H9 (cell line): ENCODE data around the gene SPINT2. TPM values are rescaled to one million over a fixed set of nuclear protein-coding genes. Genes with fewer than 3 reads are reported as not detected.

Source experiments
- DNase-seq: peaks from one replicate; pipeline ENCODE4 v3.0.0-alpha.2; 2017
- H2AFZ ChIP-seq: one replicate; pipeline ENCODE4 v1.6.1; 2013; ENCODE audit warnings: mild to moderate bottlenecking, low read length, control low read depth, moderate library complexity
- H2AK5ac ChIP-seq: 2 replicates; pipeline ENCODE4 v1.6.1; 2013; ENCODE audit warnings: low read length, control low read depth, mixed read lengths; ENCODE audit not compliant: insufficient read length
- H2BK120ac ChIP-seq: one replicate; pipeline ENCODE4 v1.6.1; 2013; ENCODE audit warnings: low read depth, mild to moderate bottlenecking, low read length, control low read depth, inconsistent platforms; ENCODE audit not compliant: poor library complexity, severe bottlenecking
- H2BK12ac ChIP-seq: 2 replicates; pipeline ENCODE4 v1.6.1; 2013; ENCODE audit warnings: low read length, control low read depth, mixed read lengths, low read depth; ENCODE audit not compliant: insufficient read length
- H2BK15ac ChIP-seq: 2 replicates; pipeline ENCODE4 v1.6.1; 2013; ENCODE audit warnings: low read depth, low read length, control low read depth
- H2BK20ac ChIP-seq: one replicate; pipeline ENCODE4 v1.6.1; 2013; ENCODE audit warnings: low read depth, mild to moderate bottlenecking, low read length, control low read depth, inconsistent platforms; ENCODE audit not compliant: poor library complexity, severe bottlenecking
- H2BK5ac ChIP-seq: 2 replicates; pipeline ENCODE4 v1.6.1; 2013; ENCODE audit warnings: low read length, control low read depth, mixed read lengths; ENCODE audit not compliant: insufficient read length
- H3K14ac ChIP-seq: 2 replicates; pipeline ENCODE4 v1.6.1; 2013; ENCODE audit warnings: low read length, control low read depth; ENCODE audit not compliant: insufficient read depth
- H3K18ac ChIP-seq: 2 replicates; pipeline ENCODE4 v1.6.1; 2013; ENCODE audit warnings: low read depth, mild to moderate bottlenecking, mixed read lengths, low read length, control low read depth; ENCODE audit not compliant: insufficient read length
- H3K23ac ChIP-seq: 2 replicates; pipeline ENCODE4 v1.6.1; 2013; ENCODE audit warnings: low read length, control low read depth, mixed read lengths, low read depth; ENCODE audit not compliant: insufficient read length
- H3K23me2 ChIP-seq: 2 replicates; pipeline ENCODE4 v1.6.1; 2013; ENCODE audit warnings: low read depth, mild to moderate bottlenecking, mixed read lengths, low read length, control low read depth; ENCODE audit not compliant: insufficient read length, poor library complexity, severe bottlenecking
- H3K27ac ChIP-seq: 2 replicates; pipeline ENCODE4 v1.5.1; 2013; ENCODE audit warnings: low read length, control low read depth, mixed read lengths, low read depth; ENCODE audit not compliant: insufficient read length
- H3K27me3 ChIP-seq: 2 replicates; pipeline ENCODE4 v1.6.1; 2013; ENCODE audit warnings: low read length, control low read depth, inconsistent platforms; ENCODE audit not compliant: insufficient read depth
- H3K4ac ChIP-seq: 2 replicates; pipeline ENCODE4 v1.6.1; 2013; ENCODE audit warnings: low read depth, mild to moderate bottlenecking, control low read depth, inconsistent platforms, low read length, moderate library complexity
- H3K4me1 ChIP-seq: 2 replicates; pipeline ENCODE4 v1.6.1; 2013; ENCODE audit warnings: low read length, control low read depth, inconsistent platforms; ENCODE audit not compliant: insufficient read depth
- H3K4me2 ChIP-seq: 2 replicates; pipeline ENCODE4 v1.6.1; 2013; ENCODE audit warnings: low read length, control low read depth, mixed read lengths; ENCODE audit not compliant: insufficient read length, insufficient read depth
- H3K56ac ChIP-seq: 2 replicates; pipeline ENCODE4 v1.6.1; 2013; ENCODE audit warnings: low read depth, mild to moderate bottlenecking, mixed read lengths, low read length, control low read depth; ENCODE audit not compliant: insufficient read length
- H3K79me1 ChIP-seq: 2 replicates; pipeline ENCODE4 v1.6.1; 2013; ENCODE audit warnings: low read depth, mild to moderate bottlenecking, moderate library complexity, low read length, control low read depth, inconsistent platforms; ENCODE audit not compliant: insufficient read depth, poor library complexity, severe bottlenecking
- H3K79me2 ChIP-seq: 2 replicates; pipeline ENCODE4 v1.6.1; 2013; ENCODE audit warnings: low read length, control low read depth, inconsistent platforms; ENCODE audit not compliant: insufficient read depth
- H3K9ac ChIP-seq: 2 replicates; pipeline ENCODE4 v1.6.1; 2013; ENCODE audit warnings: low read length, control low read depth, mixed read lengths; ENCODE audit not compliant: insufficient read length; ENCODE audit errors: extremely low read depth
- H3K9me3 ChIP-seq: one replicate; pipeline ENCODE4 v1.6.1; 2013; ENCODE audit warnings: low read depth, low read length, inconsistent platforms; ENCODE audit not compliant: control insufficient read depth
- H3T11ph ChIP-seq: one replicate; pipeline ENCODE4 v1.6.1; 2013; ENCODE audit warnings: mild to moderate bottlenecking, low read length, control low read depth, inconsistent platforms
- H4K20me1 ChIP-seq: one replicate; pipeline ENCODE4 v1.6.1; 2013; ENCODE audit not compliant: control insufficient read depth, insufficient read length, insufficient read depth
- H4K5ac ChIP-seq: 2 replicates; pipeline ENCODE4 v1.6.1; 2013; ENCODE audit warnings: low read depth, mild to moderate bottlenecking, mixed read lengths, low read length, control low read depth; ENCODE audit not compliant: insufficient read length
- H4K8ac ChIP-seq: replicated peaks from 2 replicates; pipeline ENCODE4 v1.6.1; 2013; ENCODE audit warnings: low read length, control low read depth, mixed read lengths, low read depth; ENCODE audit not compliant: insufficient read length
- H4K91ac ChIP-seq: 2 replicates; pipeline ENCODE4 v1.6.1; 2013; ENCODE audit warnings: low read depth, mild to moderate bottlenecking, moderate library complexity, mixed read lengths, low read length, control low read depth; ENCODE audit not compliant: insufficient read length
- H3K27ac Mint-ChIP-seq, 3 experiments: 2 replicates in 2 of 3; 3 replicates in 1 of 3; pipeline ENCODE4 v1.8.0; 2020 to 2021; ENCODE audit warnings: mixed read lengths in 3 of 3, mild to moderate bottlenecking in 1 of 3, moderate library complexity in 1 of 3
- H3K27me3 Mint-ChIP-seq: 2 replicates; pipeline ENCODE4 v1.8.0; 2021; ENCODE audit warnings: low read depth, mild to moderate bottlenecking, moderate library complexity, mixed read lengths
- H3K36me3 Mint-ChIP-seq, 3 experiments: 2 replicates in 2 of 3; 3 replicates in 1 of 3; pipeline ENCODE4 v1.8.0; 2020 to 2021; ENCODE audit warnings: low read depth in 3 of 3, mixed read lengths in 3 of 3; ENCODE audit not compliant: insufficient read depth in 1 of 3
- H3K4me1 Mint-ChIP-seq, 2 experiments: 2 replicates each; pipeline ENCODE4 v1.8.0; 2020; ENCODE audit warnings: mixed read lengths in 2 of 2
- H3K4me3 Mint-ChIP-seq, 2 experiments: 2 replicates in 1 of 2; 3 replicates in 1 of 2; pipeline ENCODE4 v1.8.0; 2020 to 2021; ENCODE audit warnings: mild to moderate bottlenecking in 2 of 2, mixed read lengths in 2 of 2, moderate library complexity in 1 of 2
- H3K9me3 Mint-ChIP-seq, 2 experiments: 2 replicates in 1 of 2; 3 replicates in 1 of 2; pipeline ENCODE4 v1.8.0; 2020; ENCODE audit warnings: mild to moderate bottlenecking in 2 of 2, mixed read lengths in 2 of 2, moderate library complexity in 1 of 2
- CTCF ChIP-seq: fragments of 200-600 bp; sonication (generic); conservative IDR thresholded peaks from 3 replicates; pipeline ENCODE4 v1.8.0; 2021; ENCODE audit warnings: antibody characterized with exemption, mild to moderate bottlenecking
- WGBS: extraction: QIAGEN DNeasy Blood & Tissue Kit; methylation state at CpG from one replicate; pipeline ENCODE4 v1.1.7; 2013; ENCODE audit warnings: missing lambda C conversion rate, low lambda C conversion rate, mixed read lengths; ENCODE audit not compliant: insufficient read length; ENCODE audit errors: extremely low coverage; 5-methylcytosine and 5-hydroxymethylcytosine counted together
- total RNA-seq: library from RNA; stranded (reverse); gene quantifications from 2 replicates; pipeline ENCODE4 v1.2.1, GENCODE V29; 2021

The SPINT2 gene
- total RNA-seq, 1 experiment from 2014 or later = 283 TPM

GRCh38 chr19:38308006-38308766, 43.8 kb downstream of the SPINT2 start:
- peaks cover 3 to 22% (median 8%) of the 10 kb centered on the region in 3 experiments; a peak in 6 of 7 replicates for H3K36me3 Mint-ChIP-seq
- no CpG with 5 or more reads among the region's 12 CpGs for WGBS
- Histone ChIP-seq H2BK20ac (no peak overlapping the region), H2BK12ac (no peak overlapping the region), H2AK5ac (no peak overlapping the region), H2BK5ac (no peak overlapping the region), H4K5ac (no peak overlapping the region), H3K27me3 (no peaks in the 10 kb centered on the region), H3K4ac (no peak overlapping the region), H3K4me1 (no peaks in the 10 kb centered on the region), H4K20me1 (no peaks in the 10 kb centered on the region), H3K14ac (no peak overlapping the region), H3K79me2 (no peaks in the 10 kb centered on the region), H3K9me3 (no peaks in the 10 kb centered on the region), H4K8ac (no peak overlapping the region), H2BK15ac (no peak overlapping the region), H3K27ac (no peak overlapping the region), H4K91ac (no peak overlapping the region), H3K4me2 (no peak overlapping the region), H2BK120ac (no peak overlapping the region), H3K23ac (no peak overlapping the region), H3T11ph (no peak overlapping the region), H3K79me1 (no peaks in the 10 kb centered on the region), H2AFZ (no peak overlapping the region), H3K18ac (no peak overlapping the region), H3K23me2 (no peaks in the 10 kb centered on the region), H3K9ac (no peak overlapping the region), H3K56ac (no peak overlapping the region)
- H3K4me1 Mint-ChIP-seq = peaks cover 8% of the 10 kb centered on the region in 2 experiments; a peak in 2 of 4 replicates
- H3K9me3 Mint-ChIP-seq = no peaks in the 10 kb centered on the region
- TF ChIP-seq CTCF = no peak
- H3K27me3 Mint-ChIP-seq = no peaks in the 10 kb centered on the region
- H3K4me3 Mint-ChIP-seq = no peak overlapping the region; a peak in 1 of 5 replicates
- H3K27ac Mint-ChIP-seq = no peak overlapping the region
- DNase-seq = no peak
